ENCODE data around the gene RUBCNL. TPM values are rescaled to one million over a fixed set of nuclear protein-coding genes. Genes with fewer than 3 reads are reported as not detected.

Gene RUBCNL
- total RNA-seq, 1 experiment from 2014 or later = not detected

GRCh38 chr13:46369506-46370277, 17.4 kb downstream of the RUBCNL start:
- Histone ChIP-seq H3K36me3 (ENCODE audit: control insufficient read depth, insufficient read depth, low read length) (no peaks in the 10 kb centered on the region), H3K9me3 (ENCODE audit: control insufficient read depth, insufficient read depth, low read depth, low read length) (no peaks in the 10 kb centered on the region), H3K4me1 (ENCODE audit: control insufficient read depth, insufficient read depth, low read length) (no peaks in the 10 kb centered on the region), H3K4me3 (ENCODE audit: low read depth in 2 of 2, low read length in 2 of 2) (no peak overlapping the region), H3K27me3 (ENCODE audit: control insufficient read depth, insufficient read depth, low read length) (no peaks in the 10 kb centered on the region), H3K27ac (ENCODE audit: low read length) (no peak overlapping the region)
- BruUV-seq (replicated peaks) = no TSS peak
- ChIA-PET CTCF (no interaction called here), POLR2A (no interaction called here)
- no peak for DNase-seq (ENCODE audit: low read depth, low spot score)
- in situ Hi-C loops (cut with HindIII; ENCODE audit: low pct_unique_long_range_greater_than_20kb, low sequenced_read_pairs) (no loop called here), intact Hi-C loops (cut with micrococcal nuclease; ENCODE audit: unreplicated experiment) (no loop called here)
- TF ChIP-seq TCF7L2 (IDR thresholded peaks at IDR 0.05; ENCODE audit: low read depth, low read length) (no peak), POLR2AphosphoS5 (IDR thresholded peaks at IDR 0.05; ENCODE audit: low read depth, low read length) (no peak), SIN3A (IDR thresholded peaks at IDR 0.05; ENCODE audit: borderline replicate concordance, insufficient read depth, low read depth, low read length) (no peak), CTCF (IDR thresholded peaks at IDR 0.05) (no peak), REST (IDR thresholded peaks at IDR 0.05; ENCODE audit: insufficient read depth in 1 of 2, low read depth in 2 of 2, low read length in 1 of 2) (no peak)
- no peak for ATAC-seq

GRCh38 chr13:46367617-46368327, 19.3 kb downstream of the RUBCNL start:
- ATAC-seq = no peak
- intact Hi-C loops (cut with micrococcal nuclease; ENCODE audit: unreplicated experiment) (no loop called here), in situ Hi-C loops (cut with HindIII; ENCODE audit: low pct_unique_long_range_greater_than_20kb, low sequenced_read_pairs) (no loop called here)
- ChIA-PET CTCF (no interaction called here), POLR2A (no interaction called here)
- TF ChIP-seq SIN3A (IDR thresholded peaks at IDR 0.05; ENCODE audit: borderline replicate concordance, insufficient read depth, low read depth, low read length) (no peak), REST (IDR thresholded peaks at IDR 0.05; ENCODE audit: insufficient read depth in 1 of 2, low read depth in 2 of 2, low read length in 1 of 2) (no peak), POLR2AphosphoS5 (IDR thresholded peaks at IDR 0.05; ENCODE audit: low read depth, low read length) (no peak), TCF7L2 (IDR thresholded peaks at IDR 0.05; ENCODE audit: low read depth, low read length) (no peak), CTCF (IDR thresholded peaks at IDR 0.05) (no peak)
- H3K36me3 ChIP-seq (ENCODE audit: control insufficient read depth, insufficient read depth, low read length) = no peaks in the 10 kb centered on the region
- no TSS peak for BruUV-seq (replicated peaks)
- no peaks in the 10 kb centered on the region for H3K27me3 ChIP-seq (ENCODE audit: control insufficient read depth, insufficient read depth, low read length)
- DNase-seq (ENCODE audit: low read depth, low spot score) = no peak
- no peak overlapping the region for H3K4me3 ChIP-seq (ENCODE audit: low read depth in 2 of 2, low read length in 2 of 2)
- no peaks in the 10 kb centered on the region for H3K4me1 ChIP-seq (ENCODE audit: control insufficient read depth, insufficient read depth, low read length)
- no peak overlapping the region for H3K27ac ChIP-seq (ENCODE audit: low read length)
- no peaks in the 10 kb centered on the region for H3K9me3 ChIP-seq (ENCODE audit: control insufficient read depth, insufficient read depth, low read depth, low read length)

Measured in Panc1 (cell line).